ES-I3 (cell line): ENCODE data around the gene ADARB1.
"Not testable (repeated sequence)": the region's sequence is repeated elsewhere in the genome, so short reads cannot be mapped to it uniquely, and the experiment has no call there.

ENCODE experiments used
- H3K36me3 ChIP-seq: 2 replicates; pipeline ENCODE4 v1.6.1; 2013; ENCODE audit warnings: mild to moderate bottlenecking, low read length, control low read depth, moderate library complexity; ENCODE audit not compliant: insufficient read depth
- H3K4me1 ChIP-seq: 2 replicates; pipeline ENCODE4 v1.6.1; 2013; ENCODE audit warnings: mild to moderate bottlenecking, control low read depth, low read length; ENCODE audit not compliant: insufficient read depth
- H3K9ac ChIP-seq: 2 replicates; pipeline ENCODE4 v1.6.1; 2013; ENCODE audit warnings: low read depth, mild to moderate bottlenecking, low read length, moderate library complexity
- H3K9me3 ChIP-seq: 2 replicates; pipeline ENCODE4 v1.6.1; 2013; ENCODE audit warnings: mild to moderate bottlenecking, low read length, moderate library complexity; ENCODE audit not compliant: control insufficient read depth, insufficient read depth

Gene ADARB1

DNA sequence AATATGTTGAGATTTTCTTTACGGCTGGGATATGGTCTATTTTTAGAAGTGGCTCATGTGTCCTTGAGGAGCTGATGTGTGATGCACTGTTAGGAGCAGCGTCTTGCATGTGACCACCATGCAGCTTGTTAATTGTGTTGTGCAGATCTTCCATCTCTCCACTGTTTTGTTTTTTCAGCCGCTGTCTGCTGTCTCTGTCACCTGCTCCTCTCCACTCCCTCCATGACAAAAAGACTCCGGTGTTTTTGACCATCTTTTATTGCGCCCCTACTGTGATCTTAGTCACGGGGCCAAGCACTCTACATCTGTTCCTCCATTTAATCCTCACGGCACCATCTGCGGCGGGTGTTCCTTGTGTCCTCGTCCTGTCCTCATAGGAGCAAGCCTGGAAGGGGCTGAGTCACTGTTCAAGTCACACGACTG is 51.8 kb downstream of the ADARB1 start:
- H3K4me1 ChIP-seq, result no peaks in the 10 kb centered on the region
- H3K36me3 ChIP-seq, result no peaks in the 10 kb centered on the region
- H3K9me3 ChIP-seq, result no peaks in the 10 kb centered on the region
- no peak overlapping the region for H3K9ac ChIP-seq

DNA sequence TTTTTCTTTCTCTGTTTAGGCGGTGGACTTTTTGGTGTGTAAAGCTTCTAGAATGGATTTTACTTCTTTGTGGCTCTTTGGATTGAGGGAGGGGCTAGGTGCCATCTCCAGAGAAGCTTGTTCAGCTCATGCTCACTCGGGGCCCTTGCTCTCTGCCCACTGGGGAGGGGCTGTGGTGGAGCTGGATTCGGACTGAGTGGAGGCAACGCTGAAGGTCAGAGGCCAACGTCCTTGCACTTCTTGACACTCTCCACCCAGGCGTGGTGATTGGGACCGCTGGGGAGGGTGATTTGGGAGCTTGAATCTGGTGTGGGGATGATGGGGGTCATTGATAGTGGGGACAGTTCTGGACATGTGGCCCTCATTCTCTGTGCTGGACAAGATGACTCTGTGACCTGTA is 52.6 kb downstream of the ADARB1 start:
- H3K36me3 ChIP-seq, result no peaks in the 10 kb centered on the region
- H3K9ac ChIP-seq, result no peak overlapping the region
- H3K9me3 ChIP-seq, result no peaks in the 10 kb centered on the region
- H3K4me1 ChIP-seq, result no peaks in the 10 kb centered on the region

DNA sequence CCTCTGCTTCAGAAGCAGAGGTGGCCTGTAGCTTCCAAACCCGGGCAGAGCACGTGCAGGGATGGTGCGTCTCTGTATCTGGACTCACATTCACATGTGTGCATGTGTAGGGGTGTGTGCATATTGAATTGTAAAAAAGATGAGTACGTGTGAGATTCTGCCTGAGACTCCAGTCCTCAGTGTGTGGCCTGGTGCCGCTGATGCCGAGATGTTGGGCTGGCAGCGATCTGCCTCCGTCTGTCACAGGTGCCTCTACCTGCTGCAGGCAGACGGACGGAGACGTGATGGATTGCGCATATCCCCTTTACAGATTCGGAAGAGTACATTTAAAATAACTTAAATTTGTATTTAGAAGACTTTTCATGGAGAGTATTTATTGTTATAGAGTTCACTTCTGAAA is 53.6 kb downstream of the ADARB1 start:
- Histone ChIP-seq H3K9me3 (no peaks in the 10 kb centered on the region), H3K9ac (no peak overlapping the region), H3K4me1 (no peaks in the 10 kb centered on the region), H3K36me3 (no peaks in the 10 kb centered on the region)

DNA sequence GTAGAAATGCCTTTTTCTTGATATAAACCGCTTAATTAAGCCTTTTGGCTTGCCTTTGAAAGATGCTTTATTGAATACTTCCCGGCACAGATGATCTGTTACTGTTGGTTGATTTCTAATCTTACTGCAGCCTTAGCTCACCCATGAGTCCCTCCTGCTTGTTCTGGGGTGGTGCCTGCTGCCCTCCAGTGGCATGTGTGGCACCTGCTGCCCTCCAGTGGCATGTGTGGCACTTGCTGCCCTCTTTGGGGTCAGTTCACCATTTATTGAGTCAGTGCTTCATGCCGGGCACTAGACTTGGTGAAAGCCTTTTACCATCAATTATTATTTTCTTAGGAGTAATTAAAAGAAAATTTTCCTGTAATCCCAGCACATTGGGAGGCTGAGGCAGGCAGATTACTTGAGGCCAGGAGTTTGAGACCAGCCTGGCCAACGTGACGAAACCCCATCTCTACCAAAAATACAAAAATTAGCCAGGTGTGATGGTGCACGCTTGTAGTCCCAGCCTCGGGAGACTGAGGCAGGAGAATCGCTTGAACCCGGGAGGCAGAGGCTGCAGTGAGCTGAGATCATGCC is 54.3 kb downstream of the ADARB1 start:
- H3K4me1 ChIP-seq, result no peaks in the 10 kb centered on the region

GRCh38 chr21:45129189-45129923 is 55.0 kb downstream of the ADARB1 start:
- no peak overlapping the region for H3K9ac ChIP-seq
- H3K36me3 ChIP-seq, result no peaks in the 10 kb centered on the region
- no peaks in the 10 kb centered on the region for H3K9me3 ChIP-seq
- H3K4me1 ChIP-seq, result no peaks in the 10 kb centered on the region

More for the DNA sequence above, 54.3 kb downstream of the ADARB1 start:
- Histone ChIP-seq H3K9ac (no peak overlapping the region), H3K9me3 (no peaks in the 10 kb centered on the region), H3K36me3 (no peaks in the 10 kb centered on the region)

- no peaks in the 10 kb centered on the region for H3K36me3 ChIP-seq
- no peaks in the 10 kb centered on the region for H3K9me3 ChIP-seq
- H3K9ac ChIP-seq, result no peak overlapping the region
- no peaks in the 10 kb centered on the region for H3K4me1 ChIP-seq
These were observed 56.0 kb downstream of the ADARB1 start for GRCh38 chr21:45130324-45130774.

DNA sequence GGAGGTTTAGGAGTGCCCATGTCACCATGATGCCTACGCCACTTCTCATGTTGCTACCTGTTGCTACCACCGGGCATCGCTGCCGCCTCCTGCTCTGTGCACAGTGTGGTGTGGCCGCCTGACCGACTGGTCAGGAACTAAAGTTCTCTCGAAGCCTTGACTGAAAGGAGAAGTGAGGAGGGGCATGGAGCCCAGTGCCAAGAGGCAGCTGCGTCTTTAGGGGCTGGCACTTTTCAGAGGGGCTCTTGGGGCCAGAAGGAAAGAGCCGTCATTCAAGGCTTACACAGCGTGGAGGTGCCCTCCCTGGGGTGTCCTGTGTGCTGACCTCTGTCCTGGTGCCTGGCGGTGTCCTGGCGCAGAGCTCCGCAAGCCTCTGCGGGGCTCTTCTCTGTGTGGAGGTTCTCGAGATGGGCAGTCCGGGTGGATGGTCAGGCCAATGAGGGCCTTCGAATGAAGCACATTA is 57.2 kb downstream of the ADARB1 start:
- no peaks in the 10 kb centered on the region for H3K4me1 ChIP-seq
- no peak overlapping the region for H3K9ac ChIP-seq
- no peaks in the 10 kb centered on the region for H3K9me3 ChIP-seq
- no peaks in the 10 kb centered on the region for H3K36me3 ChIP-seq

DNA sequence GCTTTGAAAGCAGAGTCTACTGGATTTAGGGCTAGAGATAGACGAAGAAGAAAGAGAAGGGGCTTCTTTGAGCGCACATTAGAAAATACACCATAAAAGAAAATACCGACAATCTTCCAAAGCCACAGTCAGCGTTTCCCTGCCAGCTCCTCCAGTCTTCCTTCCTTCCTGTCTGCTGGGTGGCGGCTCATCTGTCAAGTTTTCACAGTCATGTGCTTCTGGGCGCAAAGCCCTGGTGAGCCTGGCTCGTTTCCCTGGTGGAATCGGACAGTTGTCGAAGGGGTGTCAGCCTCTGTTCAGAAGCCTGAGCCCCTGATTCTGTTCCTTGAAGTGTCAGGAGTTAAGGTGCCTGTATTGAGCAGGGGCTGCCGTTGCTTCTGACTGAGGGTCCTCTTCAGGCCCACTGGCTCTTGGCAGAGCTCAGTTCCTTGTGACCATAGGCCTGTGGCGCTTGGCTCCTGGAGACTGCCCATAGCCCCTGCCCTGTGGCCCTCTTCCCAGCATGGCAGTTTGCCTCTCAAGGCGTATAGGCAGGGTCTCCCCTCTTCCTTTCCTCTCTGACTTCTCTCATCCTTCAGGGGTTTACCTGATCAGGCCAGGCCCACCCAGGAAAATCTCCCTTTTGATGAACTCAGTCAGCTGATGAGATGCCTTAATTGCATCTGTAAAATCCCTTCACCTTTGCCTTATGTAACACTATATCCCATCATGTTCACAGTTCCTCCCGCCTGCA is 58.6 kb downstream of the ADARB1 start:
- H3K9me3 ChIP-seq, result no peaks in the 10 kb centered on the region
- no peaks in the 10 kb centered on the region for H3K4me1 ChIP-seq
- H3K9ac ChIP-seq, result no peak overlapping the region
- no peaks in the 10 kb centered on the region for H3K36me3 ChIP-seq

DNA sequence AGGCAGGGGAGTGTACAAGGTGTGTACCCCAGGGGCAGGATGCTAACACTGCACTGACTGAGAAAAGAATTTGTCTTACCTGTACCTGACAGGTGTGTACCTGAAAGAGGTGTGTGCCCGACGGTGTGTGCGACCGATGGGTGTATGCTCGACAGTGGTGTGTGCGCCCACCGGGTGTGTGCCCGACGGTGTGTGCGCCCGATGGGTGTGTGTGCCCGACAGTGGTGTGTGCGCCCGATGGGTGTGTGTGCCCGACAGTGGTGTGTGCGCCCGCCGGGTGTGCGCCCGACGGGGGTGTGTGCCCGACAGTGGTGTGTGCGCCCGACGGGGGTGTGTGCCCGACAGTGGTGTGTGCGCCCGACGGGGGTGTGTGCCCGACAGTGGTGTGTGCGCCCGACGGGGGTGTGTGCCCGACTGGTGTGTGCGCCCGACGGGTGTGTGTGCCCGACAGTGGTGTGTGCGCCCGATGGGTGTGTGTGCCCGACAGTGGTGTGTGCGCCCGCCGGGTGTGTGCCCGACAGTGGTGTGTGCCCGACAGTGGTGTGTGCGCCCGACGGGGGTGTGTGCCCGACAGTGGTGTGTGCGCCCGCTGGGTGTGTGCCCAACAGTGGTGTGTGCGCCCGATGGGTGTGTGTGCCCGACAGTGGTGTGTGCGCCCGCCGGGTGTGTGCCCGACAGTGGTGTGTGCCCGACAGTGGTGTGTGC is 59.3 kb downstream of the ADARB1 start:
- H3K36me3 ChIP-seq, H3K4me1 ChIP-seq, H3K9ac ChIP-seq, H3K9me3 ChIP-seq: not testable (repeated sequence)

GRCh38 chr21:45134279-45135076 is 60.1 kb downstream of the ADARB1 start:
- Histone ChIP-seq H3K9me3 (no peaks in the 10 kb centered on the region), H3K36me3 (no peaks in the 10 kb centered on the region), H3K4me1 (no peaks in the 10 kb centered on the region), H3K9ac (no peak overlapping the region)

DNA sequence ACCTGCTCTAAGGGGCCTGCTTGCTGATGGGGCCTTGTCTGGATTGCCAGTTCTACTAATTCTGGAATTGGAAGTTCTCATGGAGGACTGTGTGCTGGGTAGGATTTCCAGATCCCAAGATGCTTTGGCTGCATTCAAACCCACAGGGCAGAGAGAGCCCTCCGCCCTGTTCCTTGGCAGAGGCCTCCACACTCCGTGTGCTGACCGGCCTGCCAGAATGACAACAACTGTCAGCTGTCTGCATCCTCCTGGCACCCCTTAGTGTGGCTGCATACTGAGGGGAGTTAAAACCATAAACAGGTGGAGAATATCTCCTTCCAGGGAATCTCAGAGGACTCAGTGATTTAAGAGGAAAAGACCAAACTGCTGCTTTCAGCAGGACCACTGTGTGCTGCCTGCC is 60.7 kb downstream of the ADARB1 start:
- Histone ChIP-seq H3K9ac (no peak overlapping the region), H3K9me3 (no peaks in the 10 kb centered on the region), H3K36me3 (no peaks in the 10 kb centered on the region), H3K4me1 (no peaks in the 10 kb centered on the region)

GRCh38 chr21:45135868-45136267 is 61.5 kb downstream of the ADARB1 start:
- no peak overlapping the region for H3K9ac ChIP-seq

GRCh38 chr21:45136500-45136899 is 62.1 kb downstream of the ADARB1 start:
- Histone ChIP-seq H3K4me1 (no peaks in the 10 kb centered on the region), H3K36me3 (no peaks in the 10 kb centered on the region), H3K9ac (no peak overlapping the region), H3K9me3 (no peaks in the 10 kb centered on the region)

More at GRCh38 chr21:45135868-45136267, 61.5 kb downstream of the ADARB1 start:
- Histone ChIP-seq H3K36me3 (no peaks in the 10 kb centered on the region), H3K4me1 (no peaks in the 10 kb centered on the region), H3K9me3 (no peaks in the 10 kb centered on the region)
